Esophagus muscularis mucosa (tissue), 4 donors: ENCODE data around the gene CAPZA2. TPM values are rescaled to one million over a fixed set of nuclear protein-coding genes. Genes with fewer than 3 reads are reported as not detected.

Experiments used
- DNase-seq: peaks from one replicate; pipeline ENCODE4 v3.0.0-alpha.2; 2017; ENCODE audit errors: extremely low spot score
- H3K27ac ChIP-seq, 4 donors: fragments of 200-600 bp; sonication (generic); replicated peaks in 1 of 4; 1 replicate in 3 of 4; 2 replicates in 1 of 4; pipeline ENCODE4 v1.5.1; 2016 to 2019; ENCODE audit warnings: mild to moderate bottlenecking in 1 of 4
- H3K27me3 ChIP-seq, 4 donors: fragments of 200-600 bp; sonication (generic); one replicate each; pipeline versions ENCODE4 v1.5.1 to v1.6.0; 2016 to 2019
- H3K36me3 ChIP-seq, 4 donors: fragments of 200-600 bp; sonication (generic); one replicate each; pipeline ENCODE4 v1.5.1; 2016 to 2019
- H3K4me1 ChIP-seq, 4 donors: fragments of 200-600 bp; sonication (generic); one replicate each; pipeline ENCODE4 v1.5.1; 2016 to 2019
- H3K4me3 ChIP-seq, 4 donors: fragments of 200-600 bp; sonication (generic); 1 replicate in 2 of 4; 2 replicates in 2 of 4; pipeline ENCODE4 v1.5.1; 2016 to 2019; ENCODE audit warnings: mild to moderate bottlenecking in 4 of 4, moderate library complexity in 1 of 4
- H3K9me3 ChIP-seq, 4 donors: fragments of 200-600 bp; sonication (generic); 1 replicate in 3 of 4; 2 replicates in 1 of 4; pipeline ENCODE4 v1.5.1; 2016 to 2019
- EP300 ChIP-seq: sonication (generic); formaldehyde crosslinking; IDR thresholded peaks from one replicate; pipeline ENCODE4 v1.6.1; 2017; ENCODE audit warnings: antibody characterized with exemption
- POLR2A ChIP-seq: fragments of 450-650 bp; IDR thresholded peaks from one replicate; pipeline ENCODE4 v1.6.1; 2017; ENCODE audit warnings: antibody characterized with exemption, moderate library complexity, mild to moderate bottlenecking, low read depth
- POLR2AphosphoS5 ChIP-seq, 2 donors: sonication (generic); formaldehyde crosslinking; IDR thresholded peaks; one replicate each; pipeline ENCODE4 v1.6.1; 2017; ENCODE audit warnings: antibody characterized with exemption in 2 of 2
- WGBS: methylation state at CpG from one replicate; pipeline ENCODE4 v1.1.5; 2018; 5-methylcytosine and 5-hydroxymethylcytosine counted together
- intact Hi-C: fragments of 100-400 bp; cut with DNase I; formaldehyde crosslinking; loops from one replicate; pipeline ENCODE4 v1.15.1; 2023
- total RNA-seq, 4 donors: library from RNA; depleted of rRNA; stranded (reverse); fragments of >200 nt; gene quantifications; one replicate each; pipeline versions ENCODE4 v1.1.0 to v1.2.1, GENCODE V29; 2016
- TF ChIP-seq, protein P1 (sequence below), 3 experiments: fragments of 200-600 bp in 2 of 3; fragments of 450-650 bp in 1 of 3; sonication (generic) in 2 of 3; IDR thresholded peaks; one replicate each; pipeline ENCODE4 v1.5.1; 2017 to 2019; ENCODE audit warnings: antibody characterized with exemption in 3 of 3, mild to moderate bottlenecking in 2 of 3, moderate library complexity in 1 of 3

The CAPZA2 gene
- total RNA-seq, 4 donors from 2014 or later, result 167 to 223 (median 195) TPM

DNA sequence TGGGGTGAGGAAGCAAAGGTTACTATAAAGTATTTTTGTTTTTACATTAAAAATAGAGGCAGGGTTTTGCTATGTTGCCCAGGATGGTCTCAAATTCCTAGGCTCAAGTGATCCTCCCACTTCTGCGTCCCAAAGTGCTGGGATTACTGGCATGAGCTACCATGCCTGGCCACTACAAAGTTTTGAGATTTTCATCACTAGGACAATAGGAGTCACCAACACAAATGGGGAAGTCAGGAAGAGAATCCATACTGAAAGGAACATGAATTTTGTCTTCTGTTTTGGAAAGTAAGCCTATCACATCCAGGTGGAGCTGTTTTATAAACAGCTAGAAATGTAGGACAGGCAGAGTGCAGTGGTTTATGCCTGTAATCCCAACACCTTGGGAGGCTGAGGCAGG, 20.0 kb upstream of the CAPZA2 start:
- Histone ChIP-seq H3K9me3 (no peaks in the 10 kb centered on the region), H3K4me3 (no peak overlapping the region), H3K36me3 (no peaks in the 10 kb centered on the region), H3K27me3 (no peaks in the 10 kb centered on the region), H3K4me1 (no peaks in the 10 kb centered on the region), H3K27ac (no peak overlapping the region)
- 93% methylated on average over 1 of the region's 1 CpG for WGBS
- no peak for TF ChIP-seq POLR2A
- TF ChIP-seq EP300, result no peak
- no peak for TF ChIP-seq POLR2AphosphoS5 (IDR thresholded peaks at IDR 0.05)
- TF ChIP-seq, protein P1, sequence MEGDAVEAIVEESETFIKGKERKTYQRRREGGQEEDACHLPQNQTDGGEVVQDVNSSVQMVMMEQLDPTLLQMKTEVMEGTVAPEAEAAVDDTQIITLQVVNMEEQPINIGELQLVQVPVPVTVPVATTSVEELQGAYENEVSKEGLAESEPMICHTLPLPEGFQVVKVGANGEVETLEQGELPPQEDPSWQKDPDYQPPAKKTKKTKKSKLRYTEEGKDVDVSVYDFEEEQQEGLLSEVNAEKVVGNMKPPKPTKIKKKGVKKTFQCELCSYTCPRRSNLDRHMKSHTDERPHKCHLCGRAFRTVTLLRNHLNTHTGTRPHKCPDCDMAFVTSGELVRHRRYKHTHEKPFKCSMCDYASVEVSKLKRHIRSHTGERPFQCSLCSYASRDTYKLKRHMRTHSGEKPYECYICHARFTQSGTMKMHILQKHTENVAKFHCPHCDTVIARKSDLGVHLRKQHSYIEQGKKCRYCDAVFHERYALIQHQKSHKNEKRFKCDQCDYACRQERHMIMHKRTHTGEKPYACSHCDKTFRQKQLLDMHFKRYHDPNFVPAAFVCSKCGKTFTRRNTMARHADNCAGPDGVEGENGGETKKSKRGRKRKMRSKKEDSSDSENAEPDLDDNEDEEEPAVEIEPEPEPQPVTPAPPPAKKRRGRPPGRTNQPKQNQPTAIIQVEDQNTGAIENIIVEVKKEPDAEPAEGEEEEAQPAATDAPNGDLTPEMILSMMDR (IDR thresholded peaks at IDR 0.05), result no peak
- DNase-seq, result no peak
- intact Hi-C loops, result no loop called here

DNA sequence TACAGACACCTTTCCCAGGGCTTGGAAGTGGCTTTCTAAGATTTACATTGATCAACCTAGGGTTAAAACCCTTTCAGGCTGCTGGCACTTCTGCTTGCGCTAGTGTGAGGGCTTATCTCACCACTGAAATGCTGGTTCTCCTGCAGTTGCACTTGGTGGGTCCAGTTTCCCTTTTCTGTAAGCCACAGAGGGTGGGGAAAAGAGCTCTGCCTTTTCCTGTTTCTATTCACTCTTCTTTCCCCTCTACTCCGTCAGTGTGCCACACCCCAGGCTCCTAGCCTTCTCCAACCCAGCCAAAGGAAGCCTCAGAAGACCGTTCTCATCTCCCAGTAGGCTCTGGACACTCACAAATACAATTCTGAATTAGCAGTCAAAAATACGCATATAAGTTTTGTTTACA, 19.0 kb upstream of the CAPZA2 start:
- Histone ChIP-seq H3K27ac (no peak overlapping the region), H3K4me3 (no peak overlapping the region), H3K4me1 (no peaks in the 10 kb centered on the region), H3K27me3 (no peaks in the 10 kb centered on the region), H3K9me3 (no peaks in the 10 kb centered on the region), H3K36me3 (no peaks in the 10 kb centered on the region)
- DNase-seq, result no peak
- WGBS, result 73% methylated on average over 4 of the region's 4 CpGs
- intact Hi-C loops, result no loop called here
- TF ChIP-seq POLR2A (no peak), EP300 (no peak), POLR2AphosphoS5 (IDR thresholded peaks at IDR 0.05) (no peak)
- TF ChIP-seq, protein P1 (IDR thresholded peaks at IDR 0.05), result no peak

DNA sequence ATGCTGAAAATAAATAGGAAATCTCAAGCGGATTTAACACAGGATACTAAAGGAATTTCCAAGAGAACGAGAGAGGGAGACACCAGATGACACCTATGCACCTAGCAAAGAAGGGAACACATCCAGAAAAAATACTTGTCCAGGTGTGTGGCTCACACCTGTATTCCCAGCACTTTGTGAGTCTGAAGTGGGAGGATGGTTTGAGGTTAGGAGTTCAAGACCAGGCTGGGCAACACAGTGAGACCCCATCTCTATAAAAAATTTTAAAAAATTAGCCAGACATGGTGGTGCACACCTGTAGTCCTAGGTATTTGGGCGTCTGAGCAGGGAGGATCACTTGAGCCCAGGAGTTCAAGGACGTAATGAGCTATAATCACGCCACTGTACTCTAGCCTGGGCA, 11.2 kb upstream of the CAPZA2 start:
- Histone ChIP-seq H3K4me1 (no peaks in the 10 kb centered on the region), H3K36me3 (no peaks in the 10 kb centered on the region), H3K27me3 (no peaks in the 10 kb centered on the region), H3K9me3 (no peaks in the 10 kb centered on the region), H3K4me3 (no peak overlapping the region), H3K27ac (no peak overlapping the region)
- no peak for TF ChIP-seq EP300
- TF ChIP-seq, protein P1 (IDR thresholded peaks at IDR 0.05), result no peak
- TF ChIP-seq POLR2A, result no peak
- no peak for TF ChIP-seq POLR2AphosphoS5 (IDR thresholded peaks at IDR 0.05)
- intact Hi-C loops, result no loop called here
- 88% methylated on average over 5 of the region's 5 CpGs for WGBS
- DNase-seq, result no peak

DNA sequence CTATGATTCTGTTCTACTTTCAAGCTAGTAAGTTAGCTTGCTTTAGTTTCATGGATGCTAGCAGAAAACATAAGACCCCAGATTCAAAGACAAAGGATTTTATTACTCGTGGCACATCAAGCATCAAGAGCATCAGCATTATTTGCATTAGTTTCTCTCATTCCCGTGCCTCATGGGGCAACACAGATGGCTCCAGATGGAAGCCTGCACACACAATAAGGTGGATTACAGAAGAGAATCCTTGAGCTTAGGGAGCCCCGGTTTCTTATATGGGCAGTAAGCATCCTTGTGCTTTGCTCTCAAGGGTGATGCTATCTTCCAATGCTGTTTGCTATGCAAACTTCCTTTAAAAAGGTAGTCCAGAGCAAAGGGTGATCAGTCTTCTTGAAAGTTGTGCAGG, 10.7 kb upstream of the CAPZA2 start:
- Histone ChIP-seq H3K36me3 (no peaks in the 10 kb centered on the region), H3K9me3 (no peaks in the 10 kb centered on the region), H3K4me3 (no peak overlapping the region), H3K27me3 (no peaks in the 10 kb centered on the region), H3K27ac (no peak overlapping the region), H3K4me1 (no peaks in the 10 kb centered on the region)
- no peak for DNase-seq
- 79% methylated on average over 3 of the region's 3 CpGs for WGBS
- TF ChIP-seq, protein P1 (IDR thresholded peaks at IDR 0.05), result no peak
- TF ChIP-seq POLR2AphosphoS5 (IDR thresholded peaks at IDR 0.05), result no peak
- TF ChIP-seq EP300, result no peak
- TF ChIP-seq POLR2A, result no peak
- intact Hi-C loops, result no loop called here

DNA sequence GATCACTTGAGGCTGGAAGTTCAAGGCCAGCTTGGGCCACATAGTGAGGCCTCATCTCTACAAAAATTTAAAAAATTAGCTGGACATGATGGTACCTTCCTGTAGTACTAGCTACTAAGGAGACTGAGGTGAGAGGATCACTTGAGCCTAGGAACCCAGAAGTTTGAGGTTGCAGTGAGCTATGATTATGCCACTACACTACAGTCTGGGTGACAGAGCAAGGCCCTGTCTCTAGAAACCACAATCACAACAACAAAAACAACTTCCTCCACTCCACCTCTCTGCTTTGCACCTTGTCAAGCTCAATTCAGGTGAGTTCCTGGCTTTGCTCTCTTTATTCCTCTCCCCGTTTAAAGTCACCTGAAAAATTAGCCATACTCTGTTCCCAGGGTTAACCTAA, 8.3 kb upstream of the CAPZA2 start:
- no peak overlapping the region for H3K4me3 ChIP-seq
- no peaks in the 10 kb centered on the region for H3K9me3 ChIP-seq
- no peaks in the 10 kb centered on the region for H3K4me1 ChIP-seq
- no peak for DNase-seq
- no peak overlapping the region for H3K27ac ChIP-seq
- TF ChIP-seq EP300, result no peak
- TF ChIP-seq POLR2AphosphoS5 (IDR thresholded peaks at IDR 0.05), result no peak
- no peak for TF ChIP-seq POLR2A
- TF ChIP-seq, protein P1 (IDR thresholded peaks at IDR 0.05), result no peak
- intact Hi-C loops, result no loop called here
- H3K36me3 ChIP-seq, result no peaks in the 10 kb centered on the region
- 100% methylated on average over 1 of the region's 1 CpG for WGBS
- H3K27me3 ChIP-seq, result no peaks in the 10 kb centered on the region
